GM13976 (cell line): ENCODE results near the gene AIDA.

Experiments
- DNase-seq: peaks from one replicate; pipeline ENCODE4 v3.0.0; 2012; ENCODE audit warnings: low spot score
- CTCF ChIP-seq: IDR thresholded peaks from 2 replicates; pipeline ENCODE4 v1.5.1; 2012; ENCODE audit warnings: borderline replicate concordance, mild to moderate bottlenecking; ENCODE audit not compliant: insufficient read depth; ENCODE audit errors: extremely low read depth, missing control alignments, control extremely low read depth
- in situ Hi-C: fragments of 300-500 bp; cut with MboI; formaldehyde crosslinking; loops from one replicate; pipeline ENCODE4 v1.12.0; 2022; ENCODE audit warnings: low sequenced_read_pairs, mixed read lengths, inconsistent platforms; ENCODE audit not compliant: unreplicated experiment

The AIDA gene

GRCh38 chr1:222652676-222653075, 59.6 kb downstream of the AIDA start:
- no peak for DNase-seq
- in situ Hi-C loops = no loop called here
- TF ChIP-seq CTCF = no peak

- in situ Hi-C loops = no loop called here
- TF ChIP-seq CTCF = no peak
- DNase-seq = no peak
Measured at GRCh38 chr1:222644636-222644980, 67.7 kb downstream of the AIDA start.

- no peak for TF ChIP-seq CTCF
- in situ Hi-C loops = no loop called here
- DNase-seq = peak; percentile 91
Measured at GRCh38 chr1:222643938-222644635, 68.2 kb downstream of the AIDA start.

- no peak for TF ChIP-seq CTCF
- in situ Hi-C loops = no loop called here
- no peak for DNase-seq
Measured at GRCh38 chr1:222643606-222643937, 68.7 kb downstream of the AIDA start.

- DNase-seq = no peak
- no peak for TF ChIP-seq CTCF
- in situ Hi-C loops = no loop called here
Measured at GRCh38 chr1:222642468-222642867, 69.8 kb downstream of the AIDA start.

- DNase-seq = no peak
- no peak for TF ChIP-seq CTCF
- in situ Hi-C loops = no loop called here
Measured at GRCh38 chr1:222641269-222641948, 70.9 kb downstream of the AIDA start.
